Lung (tissue), 12 donors: ENCODE measurements around the gene NEAT1. TPM values are rescaled to one million over a fixed set of nuclear protein-coding genes. Genes with fewer than 3 reads are reported as not detected.

ENCODE experiments used
- ATAC-seq: fragments of 200-7000 bp; cut with Tn5 transposase; one replicate; pipeline ENCODE4 v1.9.1; 2020; ENCODE audit warnings: moderate number of reproducible peaks; ENCODE audit not compliant: insufficient read depth, low FRiP score
- DNase-seq, 3 donors: peaks; one replicate each; pipeline ENCODE4 v3.0.0-alpha.2; 2013 to 2017
- H3K27ac ChIP-seq, 2 donors: one replicate each; pipeline ENCODE4 v1.5.1; 2013; ENCODE audit warnings: mild to moderate bottlenecking in 2 of 2, moderate library complexity in 2 of 2, control low read depth in 1 of 2, inconsistent platforms in 1 of 2, low read depth in 1 of 2, low read length in 1 of 2
- H3K27me3 ChIP-seq, 3 donors: one replicate each; pipeline ENCODE4 v1.5.1; 2013; ENCODE audit warnings: low read length in 2 of 3; ENCODE audit not compliant: control insufficient read depth in 3 of 3, insufficient read depth in 3 of 3
- H3K36me3 ChIP-seq, 4 donors: one replicate each; pipeline ENCODE4 v1.5.1; 2013; ENCODE audit warnings: low read length in 4 of 4, mild to moderate bottlenecking in 1 of 4, moderate library complexity in 1 of 4; ENCODE audit not compliant: control insufficient read depth in 4 of 4, insufficient read depth in 4 of 4
- H3K4me1 ChIP-seq, 5 donors: one replicate each; pipeline ENCODE4 v1.5.1; 2013; ENCODE audit warnings: low read length in 5 of 5, mild to moderate bottlenecking in 2 of 5, moderate library complexity in 1 of 5; ENCODE audit not compliant: control insufficient read depth in 5 of 5, insufficient read depth in 5 of 5
- H3K4me3 ChIP-seq: one replicate; pipeline ENCODE4 v1.5.1; 2013; ENCODE audit warnings: mild to moderate bottlenecking, control low read depth, moderate library complexity
- H3K9ac ChIP-seq, 2 donors: one replicate each; pipeline ENCODE4 v1.5.1; 2013; ENCODE audit warnings: low read length in 2 of 2, control low read depth in 1 of 2; ENCODE audit not compliant: insufficient read depth in 1 of 2
- H3K9me3 ChIP-seq, 4 donors: one replicate each; pipeline ENCODE4 v1.5.1; 2013; ENCODE audit warnings: low read length in 3 of 4, mild to moderate bottlenecking in 1 of 4, moderate library complexity in 1 of 4; ENCODE audit not compliant: control insufficient read depth in 4 of 4, insufficient read depth in 3 of 4
- CTCF ChIP-seq: IDR thresholded peaks from 2 replicates; pipeline ENCODE4 v1.5.1; 2012; ENCODE audit warnings: mild to moderate bottlenecking; ENCODE audit errors: control extremely low read depth, extremely low read depth
- WGBS, 2 donors: extraction: QIAGEN DNeasy Blood & Tissue Kit; methylation state at CpG; one replicate each; pipeline ENCODE4 v1.1.7; 2013; 5-methylcytosine and 5-hydroxymethylcytosine counted together
- polyA plus RNA-seq, 2 donors: library from polyadenylated mRNA; stranded (reverse); fragments of 200-250 nt; gene quantifications; one replicate each; pipeline ENCODE4 v1.2.1, GENCODE V29; 2013
- total RNA-seq, 2 donors: library from RNA; depleted of rRNA in 1 of 2; stranded (reverse); fragments of >200 nt in 1 of 2; gene quantifications; one replicate each; pipeline ENCODE4 v1.2.1, GENCODE V29; 2014 to 2021
- donor health status: control.
- donor health status: control.
- donor health status: Bipolar disorder and iron deficiency.
- donor health status: healthy.
- donor health status: DM: yes; HTN: yes; CAD: no.

NEAT1 gene
- total and polyA plus RNA-seq, 4 donors, result 481 to 1,176 (median 715) TPM

- H3K4me3 ChIP-seq, result no peak overlapping the region
- no peak overlapping the region for H3K9ac ChIP-seq
- peaks cover 5 to 51% (median 14%) of the 10 kb centered on the region in 4 donors for H3K36me3 ChIP-seq
- peaks cover 0 to 4% (median 0%) of the 10 kb centered on the region in 5 donors for H3K4me1 ChIP-seq
- DNase-seq, result peak in 1 of 3 donors; percentile 16
- no peaks in the 10 kb centered on the region for H3K9me3 ChIP-seq
- TF ChIP-seq CTCF, result no peak
- ATAC-seq, result no peak
- no peaks in the 10 kb centered on the region for H3K27me3 ChIP-seq
- H3K27ac ChIP-seq, result peak overlapping the region in 1 of 2 donors; percentile 15
- WGBS, 2 donors, result 89 to 90% methylated on average over 24 of the region's 24 CpGs
Measured at GRCh38 chr11:65404638-65405339, 17.8 kb upstream of the NEAT1 start.

GRCh38 chr11:65410936-65411680, 11.5 kb upstream of the NEAT1 start:
- H3K27me3 ChIP-seq, result no peaks in the 10 kb centered on the region
- WGBS, 2 donors, result 90 to 91% methylated on average over 24 to 29 of the region's 29 CpGs
- H3K9me3 ChIP-seq, result no peaks in the 10 kb centered on the region
- H3K27ac ChIP-seq, result no peak overlapping the region
- no peak for ATAC-seq
- H3K9ac ChIP-seq, result no peak overlapping the region
- peaks cover 6 to 39% (median 8%) of the 10 kb centered on the region in 4 donors for H3K36me3 ChIP-seq
- TF ChIP-seq CTCF, result no peak
- no peak overlapping the region for H3K4me3 ChIP-seq
- DNase-seq, result no peak
- H3K4me1 ChIP-seq, result peaks cover 0 to 3% (median 0%) of the 10 kb centered on the region in 5 donors

GRCh38 chr11:65411681-65412070, 10.9 kb upstream of the NEAT1 start:
- H3K36me3 ChIP-seq, result peaks cover 6 to 36% (median 8%) of the 10 kb centered on the region in 4 donors
- ATAC-seq, result no peak
- H3K4me1 ChIP-seq, result peaks cover 0 to 7% (median 0%) of the 10 kb centered on the region in 5 donors
- no peak overlapping the region for H3K4me3 ChIP-seq
- WGBS, 2 donors, result 84 to 85% methylated on average over 5 of the region's 5 CpGs
- H3K9me3 ChIP-seq, result no peaks in the 10 kb centered on the region
- no peak overlapping the region for H3K27ac ChIP-seq
- no peak for TF ChIP-seq CTCF
- no peaks in the 10 kb centered on the region for H3K27me3 ChIP-seq
- DNase-seq, result no peak
- no peak overlapping the region for H3K9ac ChIP-seq
